T-helper 17 cell (primary cell): ENCODE data around the gene UBR4. TPM values are rescaled to one million over a fixed set of nuclear protein-coding genes. Genes with fewer than 3 reads are reported as not detected.

Source experiments
- ATAC-seq: fragments of 150-1000 bp; cut with Tn5 transposase; 2 replicates; pipeline ENCODE4 v1.10.0; 2021; ENCODE audit warnings: mild to moderate bottlenecking, moderate library complexity
- DNase-seq, 3 donors: peaks; one replicate each; pipeline versions ENCODE4 v3.0.0 to v3.0.0-alpha.2; 2020 to 2021
- H3K9me3 ChIP-seq: one replicate; pipeline ENCODE4 v1.7.0; 2013; ENCODE audit warnings: low read length, mild to moderate bottlenecking; ENCODE audit not compliant: control insufficient read depth, poor library complexity, severe bottlenecking
- H3K27ac Mint-ChIP-seq: one replicate; pipeline ENCODE4 v1.8.0; 2022; ENCODE audit warnings: mild to moderate bottlenecking, moderate library complexity, mixed read lengths
- H3K27me3 Mint-ChIP-seq: one replicate; pipeline ENCODE4 v1.8.0; 2022; ENCODE audit warnings: mixed read lengths
- H3K36me3 Mint-ChIP-seq: one replicate; pipeline ENCODE4 v1.8.0; 2022; ENCODE audit warnings: low read depth, mixed read lengths
- H3K4me1 Mint-ChIP-seq: one replicate; pipeline ENCODE4 v1.8.0; 2022; ENCODE audit warnings: mild to moderate bottlenecking, mixed read lengths
- H3K4me3 Mint-ChIP-seq: one replicate; pipeline ENCODE4 v1.8.0; 2022; ENCODE audit warnings: mild to moderate bottlenecking, moderate library complexity, mixed read lengths
- total RNA-seq, 4 donors: library from RNA in 2 of 4; stranded (reverse) in 2 of 4; gene quantifications; one replicate each; pipeline ENCODE4 v1.2.3 and lab custom pipeline; 2022 to 2026

Gene UBR4
- total RNA-seq, 2 donors from 2014 or later = 140 to 158 TPM

DNA sequence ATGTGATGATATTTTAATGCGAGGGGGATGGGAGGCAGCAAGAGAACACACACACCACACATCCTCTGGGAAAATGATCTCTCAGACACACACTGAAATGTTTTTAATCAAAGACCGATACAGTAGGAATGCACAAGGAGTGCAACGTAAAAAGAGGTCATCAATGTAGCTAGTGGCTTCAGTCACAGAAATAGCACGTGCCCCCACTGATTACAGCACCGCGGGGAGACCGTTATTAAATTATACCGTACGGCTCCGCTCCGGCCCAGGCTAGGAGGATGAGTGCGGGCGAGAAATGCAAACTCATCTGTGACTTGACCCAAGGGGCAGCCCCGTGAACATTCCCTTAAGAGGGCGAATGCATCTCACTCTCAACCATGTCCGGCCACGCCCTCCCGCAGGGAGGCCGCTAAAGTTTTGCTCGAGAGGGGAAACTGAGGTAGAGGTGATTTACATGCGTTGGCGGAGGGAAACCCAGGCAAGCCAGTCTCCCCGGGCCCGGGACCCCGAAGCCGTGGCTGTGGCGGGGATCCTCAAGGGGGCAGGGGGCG lies 552 bp downstream of the UBR4 start:
- no peaks in the 10 kb centered on the region for H3K27me3 Mint-ChIP-seq
- no peaks in the 10 kb centered on the region for H3K9me3 ChIP-seq
- ATAC-seq = peak; percentile 27
- peak overlapping the region; percentile 99 for H3K27ac Mint-ChIP-seq
- peak in 1 of 3 donors; percentile 29 for DNase-seq
- peaks cover 5% of the 10 kb centered on the region for H3K36me3 Mint-ChIP-seq
- peak overlapping the region; percentile 99 for H3K4me3 Mint-ChIP-seq
- H3K4me1 Mint-ChIP-seq = peaks cover 54% of the 10 kb centered on the region

- Mint-ChIP-seq H3K36me3 (peaks cover 5% of the 10 kb centered on the region), H3K4me1 (peaks cover 58% of the 10 kb centered on the region), H3K4me3 (peak overlapping the region; percentile 99), H3K27ac (peak overlapping the region; percentile 99), H3K27me3 (no peaks in the 10 kb centered on the region)
- no peak for ATAC-seq
- DNase-seq = no peak
- H3K9me3 ChIP-seq = no peaks in the 10 kb centered on the region
Observed at GRCh38 chr1:19208710-19209438, 1.2 kb downstream of the UBR4 start.

- DNase-seq = no peak
- Mint-ChIP-seq H3K36me3 (peaks cover 5% of the 10 kb centered on the region), H3K27ac (no peak overlapping the region), H3K27me3 (no peaks in the 10 kb centered on the region), H3K4me3 (peak overlapping the region; percentile 28), H3K4me1 (peaks cover 57% of the 10 kb centered on the region)
- ATAC-seq = no peak
- H3K9me3 ChIP-seq = no peaks in the 10 kb centered on the region
Observed at GRCh38 chr1:19206947-19207346, 3.1 kb downstream of the UBR4 start.

- H3K9me3 ChIP-seq = no peaks in the 10 kb centered on the region
- no peak overlapping the region for H3K4me3 Mint-ChIP-seq
- H3K27me3 Mint-ChIP-seq = no peaks in the 10 kb centered on the region
- no peak for DNase-seq
- H3K27ac Mint-ChIP-seq = no peak overlapping the region
- peaks cover 5% of the 10 kb centered on the region for H3K36me3 Mint-ChIP-seq
- ATAC-seq = no peak
- peaks cover 53% of the 10 kb centered on the region for H3K4me1 Mint-ChIP-seq
Observed at GRCh38 chr1:19205845-19206244, 4.2 kb downstream of the UBR4 start.

DNA sequence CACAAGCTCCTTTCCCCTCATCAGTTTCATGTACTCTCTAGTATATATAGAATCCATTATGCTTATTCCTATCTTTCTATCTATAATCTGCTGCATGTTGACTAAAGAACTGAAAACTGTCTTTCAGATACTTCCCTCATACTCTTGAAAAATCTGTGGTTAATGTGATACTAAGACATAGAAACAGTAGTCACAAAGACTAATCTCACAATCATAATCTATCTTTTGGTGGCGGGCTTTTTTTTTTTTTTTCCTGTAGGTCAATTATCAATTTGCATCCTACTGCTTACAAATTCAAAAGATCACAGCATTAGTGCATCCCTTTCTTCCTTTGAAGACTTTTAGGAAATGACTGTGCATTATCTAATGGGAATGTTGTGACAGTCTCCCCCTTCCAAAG lies 4.7 kb downstream of the UBR4 start:
- no peak for ATAC-seq
- Mint-ChIP-seq H3K27ac (peak overlapping the region; percentile 9), H3K27me3 (no peaks in the 10 kb centered on the region), H3K4me3 (no peak overlapping the region), H3K36me3 (peaks cover 5% of the 10 kb centered on the region), H3K4me1 (peaks cover 49% of the 10 kb centered on the region)
- no peaks in the 10 kb centered on the region for H3K9me3 ChIP-seq
- DNase-seq = no peak

- ATAC-seq (no peak), DNase-seq (no peak)
- H3K4me1 Mint-ChIP-seq = peaks cover 46% of the 10 kb centered on the region
- H3K36me3 Mint-ChIP-seq = peaks cover 2% of the 10 kb centered on the region
- no peaks in the 10 kb centered on the region for H3K27me3 Mint-ChIP-seq
- no peak overlapping the region for H3K4me3 Mint-ChIP-seq
- H3K9me3 ChIP-seq = no peaks in the 10 kb centered on the region
- H3K27ac Mint-ChIP-seq = peak overlapping the region; percentile 9
Observed at GRCh38 chr1:19204446-19205266, 5.4 kb downstream of the UBR4 start.

DNA sequence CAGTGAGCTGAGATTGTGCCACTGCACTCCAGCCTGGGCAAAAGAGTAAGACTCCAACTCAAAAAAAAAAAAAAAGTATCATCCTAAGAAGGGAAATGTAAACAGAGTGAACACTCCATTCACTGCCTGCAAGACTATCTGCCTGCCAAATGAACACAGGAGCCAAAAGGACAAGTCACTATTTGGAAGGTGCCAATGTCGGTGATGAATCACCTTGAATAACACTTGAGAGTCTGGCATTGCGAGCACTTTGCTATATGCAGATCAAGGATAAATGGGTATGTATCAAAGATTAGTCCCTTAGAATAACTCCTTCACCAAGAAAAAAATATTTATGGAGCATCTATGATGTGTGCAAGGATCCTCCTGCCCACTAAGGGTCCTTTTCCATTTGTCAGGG lies 6.6 kb downstream of the UBR4 start:
- H3K27me3 Mint-ChIP-seq = no peaks in the 10 kb centered on the region
- H3K9me3 ChIP-seq = no peaks in the 10 kb centered on the region
- H3K4me3 Mint-ChIP-seq = no peak overlapping the region
- H3K4me1 Mint-ChIP-seq = peaks cover 41% of the 10 kb centered on the region
- DNase-seq = no peak
- H3K36me3 Mint-ChIP-seq = peaks cover 5% of the 10 kb centered on the region
- no peak overlapping the region for H3K27ac Mint-ChIP-seq
- ATAC-seq = no peak

- peaks cover 6% of the 10 kb centered on the region for H3K36me3 Mint-ChIP-seq
- peak overlapping the region; percentile 57 for H3K4me3 Mint-ChIP-seq
- peak overlapping the region; percentile 93 for H3K27ac Mint-ChIP-seq
- ATAC-seq (peak; percentile 83), DNase-seq (no peak)
- no peaks in the 10 kb centered on the region for H3K9me3 ChIP-seq
- H3K27me3 Mint-ChIP-seq = no peaks in the 10 kb centered on the region
- H3K4me1 Mint-ChIP-seq = peaks cover 37% of the 10 kb centered on the region
Observed at GRCh38 chr1:19202396-19202795, 7.7 kb downstream of the UBR4 start.

- no peaks in the 10 kb centered on the region for H3K9me3 ChIP-seq
- Mint-ChIP-seq H3K27me3 (no peaks in the 10 kb centered on the region), H3K36me3 (peaks cover 11% of the 10 kb centered on the region), H3K4me3 (no peak overlapping the region), H3K4me1 (peaks cover 27% of the 10 kb centered on the region), H3K27ac (no peak overlapping the region)
- no peak for ATAC-seq
- no peak for DNase-seq
Observed at GRCh38 chr1:19199969-19200604, 10.0 kb downstream of the UBR4 start.

DNA sequence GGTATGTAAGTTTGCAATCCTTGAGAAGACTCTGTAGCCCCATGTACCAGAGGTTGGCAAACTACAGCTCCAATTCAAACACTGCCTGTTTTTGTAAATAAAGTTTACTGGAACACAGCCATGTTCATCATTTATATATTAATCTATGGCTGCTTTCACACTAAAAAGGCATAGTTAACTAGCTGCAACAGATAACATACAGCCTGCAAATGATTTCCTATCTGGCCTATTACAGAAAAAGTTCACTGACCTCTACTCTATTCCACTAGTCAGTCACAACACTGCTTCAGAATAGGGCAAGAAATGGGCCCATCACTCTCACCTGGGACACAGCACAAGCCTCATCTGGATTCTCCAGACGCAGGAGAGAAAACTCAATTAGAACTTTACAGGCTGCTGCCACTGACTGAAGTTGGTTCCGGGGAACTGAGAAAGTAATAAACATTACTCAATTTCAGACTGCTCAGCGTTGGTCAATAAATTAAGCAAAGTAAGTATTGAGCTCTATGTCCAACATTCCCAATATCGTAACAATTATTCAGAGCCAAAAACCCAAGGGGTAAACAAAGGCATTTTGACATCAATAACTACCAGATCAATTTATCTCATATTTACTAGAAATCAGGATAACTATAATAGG lies 10.6 kb downstream of the UBR4 start:
- Mint-ChIP-seq H3K4me1 (peaks cover 21% of the 10 kb centered on the region), H3K4me3 (no peak overlapping the region), H3K36me3 (peaks cover 9% of the 10 kb centered on the region), H3K27ac (no peak overlapping the region), H3K27me3 (no peaks in the 10 kb centered on the region)
- ATAC-seq (no peak), DNase-seq (no peak)
- H3K9me3 ChIP-seq = no peaks in the 10 kb centered on the region

DNA sequence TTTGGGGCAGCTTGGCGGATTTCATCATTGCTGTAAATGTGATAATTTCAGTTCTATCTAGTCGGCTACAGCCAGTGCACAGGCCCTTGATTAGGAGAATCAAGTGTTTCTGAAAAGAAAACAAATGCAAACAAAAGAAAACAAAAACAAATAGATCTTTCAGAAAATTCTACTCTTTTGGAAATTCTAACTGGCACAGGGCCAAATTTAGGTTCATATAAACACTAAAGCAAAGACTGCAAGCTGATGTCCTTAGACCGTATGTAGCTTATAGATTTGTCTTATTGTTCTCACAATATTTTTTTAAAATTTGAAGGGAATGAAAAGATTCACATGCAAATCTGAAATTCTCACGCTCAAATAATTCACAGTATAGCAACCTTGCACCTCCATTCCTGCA lies 11.2 kb downstream of the UBR4 start:
- Mint-ChIP-seq H3K27me3 (no peaks in the 10 kb centered on the region), H3K36me3 (peaks cover 10% of the 10 kb centered on the region), H3K27ac (no peak overlapping the region), H3K4me1 (peaks cover 19% of the 10 kb centered on the region), H3K4me3 (no peak overlapping the region)
- DNase-seq (no peak), ATAC-seq (no peak)
- H3K9me3 ChIP-seq = no peaks in the 10 kb centered on the region

- H3K9me3 ChIP-seq = no peaks in the 10 kb centered on the region
- Mint-ChIP-seq H3K4me1 (peaks cover 23% of the 10 kb centered on the region), H3K27ac (no peak overlapping the region), H3K36me3 (peaks cover 13% of the 10 kb centered on the region), H3K4me3 (no peak overlapping the region), H3K27me3 (no peaks in the 10 kb centered on the region)
- no peak for DNase-seq
- ATAC-seq = no peak
Observed at GRCh38 chr1:19197845-19198244, 12.2 kb downstream of the UBR4 start.

GRCh38 chr1:19196331-19196730 lies 13.7 kb downstream of the UBR4 start:
- DNase-seq (no peak), ATAC-seq (no peak)
- no peaks in the 10 kb centered on the region for H3K9me3 ChIP-seq
- H3K4me1 Mint-ChIP-seq = peaks cover 11% of the 10 kb centered on the region
- H3K27ac Mint-ChIP-seq = peak overlapping the region; percentile 56
- H3K4me3 Mint-ChIP-seq = no peak overlapping the region
- H3K36me3 Mint-ChIP-seq = peaks cover 13% of the 10 kb centered on the region
- no peaks in the 10 kb centered on the region for H3K27me3 Mint-ChIP-seq
